Hippocampal formation (tissue), 2 donors: ENCODE data around the gene CD8B.
"Not testable (repeated sequence)": the region's sequence is repeated elsewhere in the genome, so short reads cannot be mapped to it uniquely, and the experiment has no call there.

Source experiments
- DNase-seq, 2 donors: peaks; one replicate each; lab custom pipeline; 2025; lab: John Stamatoyannopoulos, UW

Gene CD8B

GRCh38 chr2:86836915-86837695, 24.6 kb downstream of the CD8B start:
- peak in 1 of 2 donors; percentile 3 for DNase-seq

DNA sequence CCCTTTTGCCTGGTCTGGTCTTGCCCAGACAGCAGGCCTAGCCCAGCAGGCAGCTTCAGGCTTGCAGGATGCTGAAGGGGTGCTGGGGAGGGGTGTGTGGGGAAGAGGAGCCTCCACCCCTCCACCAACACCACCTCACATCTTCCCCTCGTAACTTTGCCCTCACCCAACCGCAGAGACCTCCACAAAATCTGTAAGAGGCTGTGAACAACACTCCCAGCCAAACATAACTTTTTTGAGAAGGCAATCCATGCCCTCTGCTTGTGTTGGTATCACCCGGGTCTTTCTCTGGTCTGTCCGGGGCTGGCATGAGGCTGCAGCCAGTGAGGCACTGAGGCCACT, 26.2 kb downstream of the CD8B start:
- DNase-seq: not testable (repeated sequence)

DNA sequence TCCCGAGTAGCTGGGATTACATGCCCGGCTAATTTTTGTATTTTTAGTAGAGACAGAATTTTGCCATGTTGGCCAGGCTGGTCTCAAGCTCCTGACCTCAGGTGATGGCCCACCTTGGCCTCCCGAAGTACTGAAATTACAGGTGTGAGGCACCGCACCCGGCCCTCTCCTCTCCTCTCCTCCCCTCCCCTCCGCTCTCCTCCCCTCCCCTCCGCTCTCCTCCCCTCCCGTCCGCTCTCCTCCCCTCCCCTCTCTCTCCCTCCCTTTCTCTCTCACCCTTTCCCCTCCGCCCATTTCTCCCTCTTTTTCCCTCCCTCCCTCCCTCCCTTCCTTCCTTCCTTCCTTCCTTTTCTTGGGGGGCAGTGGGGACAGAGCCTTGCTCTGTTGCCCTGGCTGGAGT, 28.4 kb downstream of the CD8B start:
- DNase-seq: no peak

DNA sequence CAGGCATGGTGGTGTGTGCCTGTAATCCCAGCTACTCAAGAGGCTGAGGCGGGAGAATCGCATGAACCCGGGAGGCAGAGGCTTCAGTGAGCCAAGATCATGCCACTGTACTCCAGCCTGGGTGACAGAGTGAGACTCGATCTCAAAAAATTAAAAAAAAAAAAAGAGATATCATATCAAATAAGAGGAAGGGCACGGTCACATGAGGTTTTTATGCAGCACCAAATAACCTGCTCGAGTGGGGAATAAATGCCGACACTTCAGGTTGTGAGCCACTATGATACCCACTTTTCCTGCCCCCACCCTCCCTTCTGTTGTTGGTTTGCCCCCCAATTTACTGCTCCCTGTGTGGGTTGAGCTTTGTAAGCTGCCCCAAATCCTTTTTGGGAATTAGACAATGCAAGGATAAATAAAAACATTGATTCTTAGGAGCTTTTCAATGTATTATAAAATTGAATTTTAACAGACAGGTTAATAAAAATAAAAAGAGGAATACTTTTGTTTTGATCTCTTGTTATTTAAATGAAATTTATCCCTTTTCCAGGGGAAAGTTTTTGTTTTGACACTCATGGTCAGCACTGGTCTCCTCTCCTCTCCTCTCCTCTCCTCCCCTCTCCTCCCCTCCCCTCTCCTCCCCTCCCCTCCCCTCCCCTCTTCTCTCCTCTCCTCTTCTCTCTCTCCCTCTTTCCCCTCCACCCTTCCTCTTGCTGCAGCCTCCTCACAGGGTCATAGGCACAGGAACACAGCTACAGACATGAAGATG, 29.2 kb downstream of the CD8B start:
- no peak for DNase-seq

DNA sequence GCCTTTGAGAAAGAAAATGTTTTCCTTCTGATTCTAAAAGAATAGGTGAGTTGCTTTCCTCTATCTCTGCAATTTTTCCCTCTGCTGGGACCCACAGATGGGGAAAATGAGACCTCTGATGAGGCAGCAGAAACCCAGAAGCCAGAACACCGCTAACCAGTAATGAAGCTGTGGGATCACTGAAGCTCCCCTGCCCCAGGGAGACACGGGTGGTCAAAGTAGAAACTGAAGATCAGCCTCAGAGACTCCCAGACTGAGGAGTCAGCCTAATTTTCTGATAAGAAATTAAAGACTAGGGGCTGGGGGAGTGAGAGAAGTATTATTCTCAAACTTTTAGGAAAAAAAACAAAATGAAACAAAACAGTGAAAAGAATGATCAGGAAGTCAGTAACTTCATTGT, 30.1 kb downstream of the CD8B start:
- no peak for DNase-seq

DNA sequence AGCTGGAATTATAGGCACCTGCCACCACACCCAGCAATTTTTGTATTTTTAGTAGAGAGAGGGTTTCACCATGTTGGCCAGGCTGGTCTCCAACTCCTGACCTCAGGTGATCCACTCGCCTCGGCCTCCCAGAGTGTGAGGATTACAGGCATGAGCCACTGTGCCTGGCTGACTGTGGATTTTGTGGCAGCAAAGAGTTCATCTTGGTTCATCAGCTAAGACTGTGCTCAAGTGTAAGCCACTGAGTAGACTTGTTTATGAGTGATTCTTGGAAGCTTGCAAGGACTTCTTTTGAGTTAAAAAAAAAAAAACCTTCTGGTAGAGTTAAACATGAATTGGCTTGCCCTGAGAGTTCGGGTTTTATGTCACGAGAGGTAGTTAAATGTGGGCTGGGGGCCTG, 34.7 kb downstream of the CD8B start:
- no peak for DNase-seq

DNA sequence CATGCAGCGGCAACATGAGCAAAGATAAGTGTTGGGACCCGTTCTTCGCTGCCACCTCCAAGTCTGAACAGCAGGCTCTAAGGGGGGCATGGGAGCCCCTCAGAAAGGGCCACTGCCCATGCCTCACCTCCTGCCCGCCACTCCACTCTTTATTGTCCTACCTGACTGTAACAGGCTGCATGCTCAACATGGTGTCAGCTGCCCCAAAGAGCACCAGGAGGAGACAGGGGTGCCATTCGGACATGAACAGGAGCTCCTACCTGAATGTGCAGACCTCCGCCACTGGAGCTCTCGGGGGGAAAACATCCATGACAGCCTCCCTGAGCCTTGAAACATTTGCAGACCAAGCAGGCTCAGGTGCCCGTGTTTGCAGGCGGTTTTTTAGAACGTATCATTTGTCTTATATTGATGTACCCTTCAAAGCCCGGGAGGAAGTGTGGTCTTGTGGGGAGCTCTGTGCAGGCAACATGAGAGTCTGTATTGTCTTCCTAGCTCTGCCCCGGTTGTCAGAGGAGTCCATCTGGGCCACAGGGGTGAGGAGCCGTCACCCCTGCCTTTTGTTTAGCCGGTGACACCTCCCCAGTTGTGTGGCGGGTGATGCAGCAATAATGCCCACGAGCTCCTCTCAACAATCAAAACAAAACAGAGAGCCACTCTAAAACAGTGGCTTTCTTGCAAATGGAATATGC, 35.8 kb downstream of the CD8B start:
- no peak for DNase-seq

- DNase-seq: no peak
Observed at GRCh38 chr2:86825036-86825692, 36.5 kb downstream of the CD8B start.

DNA sequence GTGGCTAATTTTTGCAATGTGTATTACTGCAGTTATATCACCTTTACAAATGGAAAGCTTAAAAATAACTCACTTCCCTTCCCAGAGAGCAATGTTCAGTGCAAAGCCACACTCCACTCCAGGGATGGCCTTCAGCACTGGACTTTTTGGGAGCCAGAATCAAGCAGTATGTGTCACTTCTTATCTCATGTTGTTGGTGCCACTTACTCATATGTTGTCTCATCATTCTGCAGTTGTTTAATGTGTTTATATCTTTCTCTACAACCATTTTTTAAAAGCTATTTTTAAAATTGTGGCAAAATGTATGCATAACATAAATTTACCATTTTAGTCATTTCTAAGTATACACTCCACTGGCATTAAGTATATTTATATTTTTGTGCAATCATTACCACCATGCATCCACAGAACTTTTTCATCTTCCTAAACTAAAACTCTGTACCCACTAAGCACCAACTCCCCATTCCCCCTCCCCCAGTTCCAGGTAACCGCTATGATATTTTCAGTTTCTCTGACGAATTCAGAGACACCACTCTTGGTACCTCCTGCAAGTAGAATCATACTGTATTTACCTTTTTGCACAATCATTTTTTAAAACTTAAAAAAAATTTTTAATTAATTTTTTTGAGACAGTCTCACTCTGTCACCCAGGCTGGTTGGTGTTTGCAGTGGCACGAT, 38.9 kb downstream of the CD8B start:
- DNase-seq: no peak

DNA sequence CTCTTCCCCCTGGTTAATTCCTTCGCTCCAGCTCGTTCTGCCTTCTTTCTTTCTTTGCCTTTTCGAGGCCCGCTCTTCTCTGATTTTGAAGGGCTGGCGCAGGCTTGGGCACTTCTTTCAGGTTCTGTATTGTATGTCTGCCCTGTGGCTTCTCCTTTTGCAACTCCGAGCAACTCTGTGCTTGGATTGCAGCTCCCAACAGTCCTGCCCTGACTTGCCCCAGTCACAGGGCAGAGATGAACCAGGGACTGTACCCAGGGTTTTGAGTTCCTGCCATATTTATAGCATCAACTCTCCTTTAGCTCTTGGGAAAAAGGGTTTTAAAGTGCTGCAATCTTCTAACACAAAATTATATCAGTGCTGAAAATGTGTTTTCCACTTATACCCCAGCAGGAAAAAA, 39.8 kb downstream of the CD8B start:
- DNase-seq: no peak

DNA sequence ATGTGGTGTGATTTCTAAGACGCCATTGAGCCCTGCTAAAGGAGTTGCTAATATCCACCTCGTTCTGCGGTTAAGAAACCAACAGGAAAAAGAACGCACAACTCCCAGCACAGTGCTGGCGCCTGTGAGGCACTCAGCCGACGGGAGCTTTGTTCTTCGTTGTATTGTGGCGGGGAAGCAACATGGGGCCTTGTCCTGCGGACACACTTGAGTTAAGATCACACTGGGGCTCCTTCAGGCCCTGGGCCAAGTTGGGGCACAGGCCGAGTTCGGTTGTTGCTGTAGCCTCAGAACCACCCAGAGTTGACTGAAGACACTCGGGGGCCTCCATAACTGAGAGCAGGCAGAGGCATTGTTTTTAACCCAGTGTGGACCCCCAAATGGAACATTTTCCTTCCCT, 40.4 kb downstream of the CD8B start:
- DNase-seq: no peak

DNA sequence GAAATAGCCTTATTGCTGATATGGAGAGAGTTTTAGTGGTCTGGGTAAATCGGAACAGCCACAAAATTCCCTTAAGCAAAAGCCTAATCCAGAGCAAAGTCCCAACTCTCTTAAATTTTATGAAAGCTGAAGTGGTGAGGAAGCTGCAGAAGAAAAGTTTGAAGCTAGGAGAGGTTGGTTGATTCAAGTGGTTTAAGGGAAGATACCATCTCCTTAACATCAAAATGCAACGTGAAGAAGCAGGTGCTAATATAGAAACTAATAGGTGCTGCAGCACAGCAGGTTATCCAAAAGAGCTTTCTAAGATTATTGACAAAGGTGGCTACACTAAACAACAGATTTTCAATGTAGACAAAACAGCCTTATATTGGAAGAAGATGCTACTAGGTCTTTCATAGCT, 42.7 kb downstream of the CD8B start:
- DNase-seq: no peak

- no peak for DNase-seq
Observed at GRCh38 chr2:86818114-86818801, 43.4 kb downstream of the CD8B start.

- DNase-seq: no peak
Observed at GRCh38 chr2:86815611-86816010, 46.1 kb downstream of the CD8B start.

GRCh38 chr2:86809481-86810121, 52.1 kb downstream of the CD8B start:
- DNase-seq: no peak

GRCh38 chr2:86808315-86809161, 53.1 kb downstream of the CD8B start:
- peak; percentile 62 to 77 for DNase-seq

DNA sequence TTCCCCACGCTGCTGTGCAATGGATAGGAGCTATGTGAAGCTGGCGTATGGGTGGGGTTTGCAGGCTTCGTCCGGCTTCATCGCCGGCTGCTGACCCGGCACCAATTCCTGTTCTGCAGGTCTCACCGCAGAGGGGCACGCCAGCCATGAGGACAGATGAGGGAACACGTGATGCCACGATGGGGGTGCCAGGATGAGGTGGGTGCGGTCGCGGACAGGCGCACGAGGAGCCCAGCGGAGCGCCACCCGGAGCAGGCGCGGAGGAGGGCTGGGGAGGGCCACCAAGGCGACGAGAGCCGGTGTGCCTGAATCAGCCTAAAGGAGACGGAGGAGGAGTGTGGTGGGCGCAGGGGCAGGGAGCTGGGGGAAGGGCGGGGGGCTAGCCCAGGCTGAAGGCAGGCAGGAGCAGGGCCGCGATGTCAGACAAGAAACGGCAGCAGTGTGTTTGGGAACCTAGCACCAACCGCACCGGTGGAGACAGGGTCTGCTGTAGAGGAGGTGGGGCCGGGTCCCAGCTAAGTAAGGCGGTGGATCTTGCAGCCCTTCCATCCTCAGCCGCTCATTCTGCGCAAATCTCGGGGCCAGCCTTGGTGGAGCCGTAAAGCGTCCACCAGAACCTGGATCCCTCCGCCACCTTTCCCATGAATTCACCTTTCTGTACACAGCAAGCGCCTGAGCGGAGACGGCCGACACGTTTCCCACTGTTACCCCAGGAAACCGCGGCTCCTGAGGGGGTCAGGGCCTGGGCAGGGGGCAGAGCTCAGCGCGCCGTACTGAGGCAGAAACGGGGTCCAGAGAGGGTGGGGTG, 54.0 kb downstream of the CD8B start:
- DNase-seq: peak; percentile 14 to 18

- no peak for DNase-seq
Observed at GRCh38 chr2:86807133-86807467, 54.6 kb downstream of the CD8B start.
